ENCODE results near the gene TREX2.

GRCh38 chrX:153449368-153450113 is 3.7 kb upstream of the TREX2 start:
- TF ChIP-seq, protein P1, sequence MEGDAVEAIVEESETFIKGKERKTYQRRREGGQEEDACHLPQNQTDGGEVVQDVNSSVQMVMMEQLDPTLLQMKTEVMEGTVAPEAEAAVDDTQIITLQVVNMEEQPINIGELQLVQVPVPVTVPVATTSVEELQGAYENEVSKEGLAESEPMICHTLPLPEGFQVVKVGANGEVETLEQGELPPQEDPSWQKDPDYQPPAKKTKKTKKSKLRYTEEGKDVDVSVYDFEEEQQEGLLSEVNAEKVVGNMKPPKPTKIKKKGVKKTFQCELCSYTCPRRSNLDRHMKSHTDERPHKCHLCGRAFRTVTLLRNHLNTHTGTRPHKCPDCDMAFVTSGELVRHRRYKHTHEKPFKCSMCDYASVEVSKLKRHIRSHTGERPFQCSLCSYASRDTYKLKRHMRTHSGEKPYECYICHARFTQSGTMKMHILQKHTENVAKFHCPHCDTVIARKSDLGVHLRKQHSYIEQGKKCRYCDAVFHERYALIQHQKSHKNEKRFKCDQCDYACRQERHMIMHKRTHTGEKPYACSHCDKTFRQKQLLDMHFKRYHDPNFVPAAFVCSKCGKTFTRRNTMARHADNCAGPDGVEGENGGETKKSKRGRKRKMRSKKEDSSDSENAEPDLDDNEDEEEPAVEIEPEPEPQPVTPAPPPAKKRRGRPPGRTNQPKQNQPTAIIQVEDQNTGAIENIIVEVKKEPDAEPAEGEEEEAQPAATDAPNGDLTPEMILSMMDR (conservative IDR thresholded peaks at IDR 0.05 in 1 of 2, IDR thresholded peaks at IDR 0.05 in 1 of 2; ENCODE audit: extremely low read depth in 1 of 2, insufficient read depth in 1 of 2, low read depth in 1 of 2, low read length in 2 of 2) = no peak
- no peak for TF ChIP-seq EZH2 (IDR thresholded peaks at IDR 0.05; ENCODE audit: borderline replicate concordance, low read length)
